UCSD-AML1 (cell line): ENCODE measurements around the gene ABCB11.
A peak's percentile ranks its signal among the peaks of the same experiment; 100 is the strongest.
"Not testable (repeated sequence)": the region's sequence is repeated elsewhere in the genome, so short reads cannot be mapped to it uniquely, and the experiment has no call there.

ENCODE experiments used
- DNase-seq: peaks from one replicate; lab custom pipeline; 2025; ENCODE audit not compliant: unreplicated experiment; lab: John Stamatoyannopoulos, UW

Gene ABCB11

DNA sequence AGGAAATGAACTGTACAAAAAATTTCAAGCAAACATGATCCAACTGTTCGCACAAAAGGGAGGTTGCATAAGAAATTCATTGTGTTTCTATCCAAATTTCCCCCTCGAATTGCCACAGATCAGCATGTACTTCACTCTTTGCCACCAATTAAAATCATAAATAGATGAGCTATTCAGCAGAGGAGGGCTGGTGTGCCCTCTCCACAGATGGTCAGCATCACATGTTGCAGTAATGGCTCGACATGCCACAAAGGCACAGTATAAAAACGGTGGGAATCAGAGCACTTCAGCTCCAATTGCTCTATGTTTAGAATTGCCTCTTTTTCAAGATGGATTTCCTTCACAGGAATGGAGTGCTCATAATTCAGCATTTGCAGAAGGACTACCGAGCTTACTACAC is 130.1 kb downstream of the ABCB11 start, which contains the start of gene G6PC2:
Gene G6PC2 (plus strand): TSS at position 289 of the 400 bp plus-strand sequence. CDS start 41 bp downstream, at position 330.
- DNase-seq: no peak

DNA sequence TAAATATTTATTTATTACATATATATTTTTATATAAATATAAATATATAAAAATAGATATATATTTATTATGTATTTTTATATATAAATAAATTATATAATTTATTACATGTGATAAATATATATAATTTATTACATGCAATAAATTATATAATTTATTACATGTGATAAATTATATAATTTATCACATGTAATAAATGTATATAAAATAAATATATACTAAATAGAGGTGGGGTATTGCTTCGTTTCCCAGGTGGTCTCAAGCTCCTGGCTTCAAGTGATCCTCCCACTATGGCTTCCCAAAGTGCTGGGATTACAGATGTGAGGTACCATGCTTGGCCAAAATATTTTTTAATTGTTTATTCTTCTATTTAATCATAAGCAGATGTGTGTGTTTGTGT is 133.7 kb downstream of the ABCB11 start:
- DNase-seq: no peak

DNA sequence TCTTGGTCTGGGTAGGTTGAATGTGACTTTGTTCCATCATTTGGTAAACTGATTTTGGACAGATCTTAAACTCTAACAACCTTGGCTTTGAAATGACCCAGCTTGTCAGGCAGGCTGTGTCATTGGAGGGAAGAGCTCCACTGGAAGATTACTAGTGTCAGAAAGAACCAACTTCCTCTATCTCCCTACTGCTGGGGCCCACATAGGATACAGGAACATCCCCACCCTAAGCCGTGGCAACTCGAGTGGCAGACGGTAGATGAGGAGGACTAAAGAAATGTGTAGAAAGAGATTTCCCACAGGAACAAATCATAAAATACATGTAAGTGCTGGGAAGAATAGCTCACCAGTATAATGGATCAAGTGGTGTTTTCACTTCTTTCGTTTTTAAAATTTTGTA is 134.3 kb downstream of the ABCB11 start:
- no peak for DNase-seq

DNA sequence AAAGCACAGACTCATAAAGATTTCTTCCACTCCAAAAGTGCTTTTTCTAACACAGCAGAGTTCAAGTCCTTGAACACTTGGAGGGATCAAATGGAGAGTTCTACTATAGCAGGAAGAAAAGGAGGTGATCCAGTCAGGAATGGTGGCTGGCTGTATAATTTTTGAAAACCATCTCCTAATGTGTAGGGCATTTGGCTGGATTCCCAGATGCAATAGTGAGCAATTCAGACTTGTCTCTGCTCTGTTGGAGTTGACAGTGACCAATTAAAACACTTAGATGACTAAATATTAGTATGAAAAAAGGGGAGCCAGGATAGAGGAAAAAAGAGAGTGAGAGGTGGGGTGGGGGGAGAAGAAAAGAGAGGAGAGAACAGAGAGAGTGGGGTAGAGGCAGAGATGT is 135.4 kb downstream of the ABCB11 start:
- DNase-seq: no peak

DNA sequence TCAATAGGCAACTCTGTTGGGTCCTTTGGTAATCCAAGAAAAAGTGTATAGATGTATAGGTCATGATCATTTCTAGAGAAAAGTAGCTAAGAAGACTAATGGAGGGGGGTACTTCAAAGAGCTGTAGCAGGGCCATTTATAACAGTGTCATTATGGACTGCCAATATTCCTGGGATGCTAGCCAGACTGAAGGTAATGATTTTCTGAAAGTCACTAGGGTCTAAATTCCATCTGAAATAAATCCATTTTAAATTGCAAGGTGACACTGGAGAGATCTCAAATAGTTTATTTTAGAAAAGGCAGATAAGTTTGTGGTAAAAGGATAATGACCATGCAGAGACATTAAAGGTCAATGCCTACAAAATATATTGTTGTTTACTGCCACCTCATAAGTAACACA is 136.4 kb downstream of the ABCB11 start:
- DNase-seq: no peak

DNA sequence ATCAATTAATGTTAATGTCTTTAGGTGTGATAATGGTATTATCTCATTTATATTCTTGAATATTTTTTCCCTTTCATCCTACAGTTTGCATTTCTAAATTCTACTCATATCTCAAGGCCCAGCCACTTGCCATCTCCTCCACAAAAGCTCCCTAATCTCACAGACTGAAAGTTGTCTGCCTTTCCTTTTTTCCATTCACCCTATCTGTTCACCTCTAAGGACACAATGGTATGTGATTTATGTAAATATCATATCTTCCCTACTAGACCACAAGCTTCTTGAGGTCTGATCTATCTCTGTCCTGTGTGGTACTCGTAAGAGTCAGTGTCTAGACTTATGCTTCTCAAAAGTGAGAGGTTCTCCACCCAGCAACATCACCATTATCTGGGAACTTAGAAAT is 137.0 kb downstream of the ABCB11 start:
- no peak for DNase-seq

DNA sequence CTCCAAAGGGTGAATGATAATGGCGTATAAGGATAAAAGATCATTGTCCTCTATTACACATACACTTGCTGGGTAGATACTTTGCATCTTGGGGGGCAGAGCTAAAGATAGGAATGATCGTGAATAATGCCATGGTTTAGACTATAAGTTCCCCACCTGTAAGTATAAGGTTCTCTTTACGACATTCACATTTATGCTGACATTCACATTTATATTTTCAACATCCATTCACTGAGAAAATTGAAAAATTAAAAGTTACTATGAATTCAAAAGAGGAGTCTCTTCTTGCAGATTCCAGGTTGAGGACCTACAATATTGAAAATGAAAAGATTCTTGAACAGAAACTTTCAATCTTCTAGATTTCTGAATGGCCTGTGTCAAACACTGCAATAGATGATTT is 138.8 kb downstream of the ABCB11 start:
- DNase-seq: no peak

DNA sequence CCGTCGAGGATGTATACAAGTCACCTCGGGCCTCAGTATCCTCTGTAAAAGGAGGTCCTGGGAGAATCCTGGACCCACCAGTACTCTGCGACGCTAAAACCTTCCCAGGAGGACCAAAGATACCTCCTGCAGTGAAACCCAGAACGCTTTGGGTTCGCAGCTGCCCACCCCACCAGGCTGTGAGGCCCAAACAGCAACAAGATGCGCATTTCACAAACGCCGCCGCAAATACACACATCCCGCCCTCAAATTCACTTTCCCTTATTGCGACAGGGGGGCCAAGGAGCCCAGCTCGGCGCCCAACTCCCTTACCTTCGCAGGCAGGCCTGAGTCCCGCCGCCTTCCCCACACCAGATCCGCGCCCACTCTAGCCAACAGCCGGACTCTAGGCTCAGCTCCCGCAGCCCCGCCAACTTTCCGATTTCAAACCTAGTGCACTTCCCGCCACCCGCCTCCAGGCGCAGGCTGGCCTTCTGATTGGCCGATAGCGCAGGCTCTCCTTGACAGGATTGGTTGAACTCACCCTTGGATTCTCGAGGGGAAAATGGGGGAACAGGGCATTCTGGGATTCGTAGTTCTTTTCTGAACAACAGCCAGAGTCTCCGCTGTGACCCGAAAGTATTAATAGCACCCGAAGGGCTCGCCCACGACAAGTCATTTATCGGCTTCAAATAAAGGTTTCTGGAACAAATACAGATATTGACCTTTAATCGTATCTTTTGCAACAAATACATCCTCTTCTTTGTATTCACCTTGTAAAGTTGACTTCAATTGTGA is 140.9 kb downstream of the ABCB11 start, which contains the start of gene SPC25:
Gene SPC25 (minus strand): TSS at position 425 of the 777 bp plus-strand sequence. CDS start 911 bp downstream, outside the sequence.
- DNase-seq: peak; percentile 82

DNA sequence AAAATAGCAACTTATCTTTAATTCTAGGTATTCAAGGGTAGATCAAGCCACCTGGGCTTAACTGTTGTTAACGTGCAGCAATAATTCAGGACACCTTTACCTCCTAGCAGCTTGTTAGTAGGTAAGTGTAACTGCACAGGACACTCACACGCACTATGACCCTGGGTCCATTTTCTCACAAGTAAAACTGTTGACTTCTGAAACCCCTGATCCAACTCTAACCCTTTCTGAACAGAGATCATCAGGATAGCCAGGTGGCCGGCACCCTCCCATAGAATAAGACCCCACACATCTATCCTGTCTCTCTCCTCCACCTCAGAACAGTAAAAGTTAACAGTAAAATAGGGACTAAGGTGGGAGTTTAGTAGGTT is 141.5 kb downstream of the ABCB11 start:
- no peak for DNase-seq

DNA sequence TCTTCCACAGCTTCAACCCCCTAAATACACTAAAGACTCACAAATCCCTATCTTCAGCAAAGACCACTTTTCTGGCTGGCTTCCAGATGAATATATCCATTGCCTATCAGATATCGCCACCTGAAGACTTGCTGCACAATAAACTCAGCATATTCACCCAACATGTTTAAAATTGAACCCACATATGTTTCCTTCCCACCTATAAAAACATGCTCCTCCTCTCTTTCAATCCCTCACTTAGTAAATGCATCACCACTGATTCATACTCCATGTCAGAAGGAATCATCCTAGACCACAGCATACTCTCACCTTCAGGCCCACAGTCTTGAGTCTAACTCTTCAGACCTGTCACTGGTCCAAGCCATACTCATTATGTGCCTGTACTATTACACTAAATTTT is 146.1 kb downstream of the ABCB11 start:
- no peak for DNase-seq

DNA sequence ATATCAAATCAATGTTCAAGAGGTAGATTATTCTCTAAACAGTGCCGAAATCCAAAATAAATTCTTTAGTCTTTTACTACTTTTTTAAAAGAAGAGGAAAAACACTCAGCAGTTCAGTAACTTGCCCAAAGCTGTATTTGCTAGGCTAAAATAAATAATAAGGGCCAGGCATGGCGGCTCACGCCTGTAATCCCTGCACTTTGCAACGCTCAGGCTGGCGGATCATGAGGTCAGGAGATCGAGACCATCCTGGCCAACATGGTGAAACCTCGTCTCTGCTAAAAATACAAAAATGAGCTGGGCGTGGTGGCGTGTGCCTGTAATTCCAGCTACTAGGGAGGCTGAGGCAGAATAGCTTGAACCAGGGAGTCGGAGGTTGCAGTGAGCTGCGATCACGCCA is 149.0 kb downstream of the ABCB11 start:
- DNase-seq: not testable (repeated sequence)

DNA sequence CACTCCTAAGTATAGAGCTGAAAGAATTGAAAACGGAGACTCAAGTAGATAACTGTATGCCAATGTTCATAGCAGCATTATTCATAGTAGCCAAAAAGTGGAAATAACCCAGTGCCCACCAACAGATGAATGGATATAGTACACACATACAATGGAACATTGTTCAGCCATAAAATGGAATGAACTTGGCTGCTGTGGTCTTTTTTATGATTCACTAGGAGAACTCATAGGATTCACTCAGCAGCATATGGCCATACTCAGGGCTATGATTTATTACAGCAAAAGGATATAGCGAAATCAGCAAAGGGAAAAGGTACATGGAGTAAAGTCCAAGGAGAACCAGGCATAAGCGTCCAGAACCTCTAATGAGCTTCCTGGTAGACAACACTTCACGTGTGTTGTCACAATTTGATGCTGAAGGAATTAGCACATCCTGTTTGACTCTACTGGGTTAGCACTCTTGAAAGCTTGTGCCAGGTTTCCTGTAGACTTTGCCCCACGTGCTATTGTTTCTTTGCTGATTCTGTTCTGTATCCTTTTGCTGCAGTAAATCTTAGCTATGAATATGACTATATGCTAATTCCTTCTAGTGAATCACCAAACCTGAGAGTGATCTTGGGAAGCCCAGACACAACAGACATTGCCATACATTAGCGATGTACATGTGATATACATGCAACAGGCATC is 156.6 kb downstream of the ABCB11 start:
- DNase-seq: no peak

DNA sequence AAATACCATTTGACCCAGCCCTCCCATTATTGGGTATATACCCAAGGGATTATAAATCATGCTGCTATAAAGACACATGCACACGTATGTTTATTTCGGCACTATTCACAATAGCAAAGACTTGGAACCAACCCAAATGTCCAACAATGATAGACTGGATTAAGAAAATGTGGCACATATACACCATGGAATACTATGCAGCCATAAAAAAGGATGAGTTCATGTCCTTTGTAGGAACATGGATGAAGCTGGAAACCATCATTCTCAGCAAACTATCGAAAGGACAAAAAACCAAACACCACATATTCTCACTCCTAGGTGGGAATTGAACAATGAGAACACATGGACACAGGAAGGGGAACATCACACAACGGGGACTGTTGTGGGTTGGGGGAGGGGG is 160.3 kb downstream of the ABCB11 start:
- DNase-seq: not testable (repeated sequence)
